ENCODE results near the gene LIPG.
"Not testable (repeated sequence)": the region's sequence is repeated elsewhere in the genome, so short reads cannot be mapped to it uniquely, and the experiment has no call there.

The LIPG gene

GRCh38 chr18:49546278-49546677, 15.6 kb upstream of the LIPG start:
- DNase-seq (ENCODE audit: low read depth in 2 of 2, low spot score in 1 of 2) = no peak

GRCh38 chr18:49546719-49547273, 15.1 kb upstream of the LIPG start:
- no peak for DNase-seq (ENCODE audit: low read depth in 2 of 2, low spot score in 1 of 2)

DNA sequence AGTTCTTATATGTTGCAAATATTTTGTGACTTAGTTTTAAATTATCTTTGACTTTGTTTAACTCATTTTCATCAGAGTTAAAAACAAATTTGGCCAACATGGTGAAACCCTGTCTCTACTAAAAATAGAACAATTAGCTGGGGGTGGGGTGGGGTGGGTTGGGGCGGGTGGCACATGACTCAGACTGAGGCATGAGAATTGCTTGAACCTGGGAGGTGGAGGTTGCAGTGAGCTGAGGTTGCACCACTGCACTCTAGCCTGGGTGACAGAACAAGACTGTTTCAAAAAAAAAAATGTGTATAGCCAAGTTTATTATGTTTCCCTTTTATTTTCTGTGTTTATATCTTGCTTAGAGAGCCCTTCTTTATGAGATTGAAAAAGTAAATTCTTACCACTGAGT, 14.2 kb upstream of the LIPG start:
- DNase-seq (ENCODE audit: low read depth in 2 of 2, low spot score in 1 of 2) = no peak

GRCh38 chr18:49548229-49548636, 13.6 kb upstream of the LIPG start:
- DNase-seq (ENCODE audit: low read depth in 2 of 2, low spot score in 1 of 2) = no peak

DNA sequence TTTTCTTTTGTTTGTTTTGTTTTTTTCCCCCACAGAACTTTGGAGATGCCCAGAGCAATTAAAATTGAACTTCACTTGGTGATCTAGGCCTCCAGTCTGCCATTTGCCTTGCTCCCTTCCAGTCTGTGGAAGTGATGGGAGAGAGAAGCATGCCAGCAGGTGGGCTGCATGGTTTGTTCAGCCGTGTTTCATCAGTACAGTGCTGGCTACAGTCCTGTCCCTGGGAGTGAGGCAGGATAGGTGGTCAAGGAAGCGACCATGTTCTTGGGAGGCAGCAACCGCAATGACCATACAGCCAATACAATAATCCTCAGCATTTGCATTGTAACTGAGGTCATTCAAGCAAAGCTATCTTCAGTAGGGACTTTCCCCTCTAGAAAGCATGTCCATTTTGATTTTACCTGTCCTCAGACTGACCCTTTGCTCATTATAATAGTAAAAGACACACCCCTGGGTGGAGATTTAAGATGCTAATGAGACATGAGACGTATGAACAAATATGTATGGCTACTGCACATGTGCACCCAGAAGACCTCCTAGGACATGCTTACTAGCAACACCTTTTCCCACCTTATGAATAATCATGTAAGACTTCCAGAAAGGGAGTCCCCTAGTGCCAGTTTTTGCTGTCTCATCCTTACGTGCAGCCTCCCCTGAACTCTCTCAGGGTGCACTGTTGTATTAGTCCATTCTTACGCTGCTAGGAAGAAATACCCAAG, 11.1 kb upstream of the LIPG start:
- DNase-seq (ENCODE audit: low read depth in 2 of 2, low spot score in 1 of 2) = no peak

DNA sequence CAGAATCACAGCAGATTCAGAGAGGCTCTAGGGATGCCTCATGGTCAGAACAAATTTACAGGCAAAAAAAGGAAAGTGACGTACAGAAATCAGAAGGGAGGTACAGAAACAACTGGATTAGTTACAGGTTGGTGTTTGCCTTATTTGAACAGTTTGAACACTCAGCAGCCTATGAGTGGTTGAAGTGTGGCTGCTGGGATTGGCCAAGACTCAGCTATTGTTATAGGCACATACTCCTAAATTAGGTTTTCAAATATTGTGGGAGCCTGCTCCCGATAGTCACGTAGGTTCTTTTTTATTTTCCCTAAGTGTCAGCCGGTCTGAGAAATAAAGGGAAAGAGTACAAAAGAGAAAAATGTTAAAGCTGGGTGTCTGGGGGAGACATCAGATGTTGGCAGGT, 8.9 kb upstream of the LIPG start:
- DNase-seq (ENCODE audit: low read depth in 2 of 2, low spot score in 1 of 2) = no peak

- no peak for DNase-seq (ENCODE audit: low read depth in 2 of 2, low spot score in 1 of 2)
These were observed 6.2 kb upstream of the LIPG start for GRCh38 chr18:49555641-49556040.

DNA sequence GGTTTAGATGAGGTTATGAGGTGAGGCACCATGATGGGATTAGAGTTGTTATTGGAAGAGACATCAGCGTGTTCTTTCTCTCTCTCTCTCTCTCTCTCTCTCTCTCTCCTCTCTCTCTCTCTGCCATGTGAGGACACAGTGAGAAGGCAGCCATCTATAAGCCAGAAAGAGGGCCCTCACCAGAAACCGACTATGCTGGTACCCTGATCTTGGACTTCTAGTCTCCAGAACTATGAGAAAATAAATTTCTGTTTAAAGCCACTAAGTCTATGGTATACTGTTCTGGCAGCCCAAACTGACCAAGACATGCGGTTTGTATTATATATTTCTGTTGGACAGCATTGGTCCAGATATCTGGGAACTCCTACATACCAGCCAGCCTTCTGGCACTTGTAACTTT, 3.5 kb upstream of the LIPG start:
- no peak for DNase-seq (ENCODE audit: low read depth in 2 of 2, low spot score in 1 of 2)

GRCh38 chr18:49559326-49559931, 2.4 kb upstream of the LIPG start:
- not testable (repeated sequence) for DNase-seq (ENCODE audit: low read depth in 2 of 2, low spot score in 1 of 2)

DNA sequence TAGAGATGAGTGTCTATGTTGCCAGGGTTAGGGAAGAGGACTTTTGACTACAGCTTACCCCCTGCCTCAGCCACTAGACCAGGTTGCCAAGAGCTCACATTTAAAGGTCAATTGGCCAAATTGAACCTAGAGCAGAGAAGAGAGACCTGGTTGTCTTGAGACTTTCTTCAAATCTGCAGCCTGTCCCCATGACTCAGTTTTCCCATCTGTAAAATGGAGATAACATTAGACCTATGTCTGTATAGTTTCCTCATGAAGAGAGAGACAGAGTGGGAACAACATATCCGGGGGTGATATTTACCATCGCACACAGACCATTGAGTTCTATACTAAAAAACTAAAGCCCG, 1.6 kb upstream of the LIPG start:
- no peak for DNase-seq (ENCODE audit: low read depth in 2 of 2, low spot score in 1 of 2)

- DNase-seq (ENCODE audit: low read depth in 2 of 2, low spot score in 1 of 2) = no peak
These were observed 1.1 kb upstream of the LIPG start for GRCh38 chr18:49560624-49561288.

DNA sequence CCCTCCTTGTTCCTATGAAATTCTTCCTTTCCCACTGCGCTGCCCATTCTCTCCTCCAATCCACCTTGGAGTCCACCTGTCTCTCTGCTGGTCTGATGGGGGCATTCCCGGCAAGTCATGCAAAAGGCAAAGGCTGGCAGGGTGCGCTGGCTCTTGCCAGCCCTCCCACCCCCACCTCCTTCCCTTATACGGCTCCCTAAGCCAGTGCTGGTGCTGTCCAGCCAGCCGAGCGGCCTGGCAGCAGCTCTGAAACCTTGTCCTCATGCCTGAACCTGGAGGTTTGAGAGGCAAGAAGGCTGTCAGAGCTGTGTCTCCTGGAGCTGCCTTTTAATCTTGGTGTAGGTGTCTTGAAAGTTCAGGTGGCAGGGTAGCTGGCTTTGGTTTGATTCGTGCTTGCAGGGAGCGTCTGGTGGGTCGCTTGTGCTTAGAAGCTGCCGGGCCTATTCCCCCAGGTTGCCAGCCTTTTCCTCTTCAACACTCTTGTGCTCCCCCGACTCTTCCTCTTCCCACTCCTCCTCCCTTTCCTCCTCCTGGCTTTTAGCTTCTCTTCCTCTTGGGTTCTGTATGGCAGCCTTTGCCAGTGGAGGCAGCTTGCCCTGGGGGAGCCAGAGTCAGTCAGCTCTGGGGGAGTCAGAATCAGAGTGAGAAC, 748 bp downstream of the LIPG start:
- no peak for DNase-seq (ENCODE audit: low read depth in 2 of 2, low spot score in 1 of 2)

DNA sequence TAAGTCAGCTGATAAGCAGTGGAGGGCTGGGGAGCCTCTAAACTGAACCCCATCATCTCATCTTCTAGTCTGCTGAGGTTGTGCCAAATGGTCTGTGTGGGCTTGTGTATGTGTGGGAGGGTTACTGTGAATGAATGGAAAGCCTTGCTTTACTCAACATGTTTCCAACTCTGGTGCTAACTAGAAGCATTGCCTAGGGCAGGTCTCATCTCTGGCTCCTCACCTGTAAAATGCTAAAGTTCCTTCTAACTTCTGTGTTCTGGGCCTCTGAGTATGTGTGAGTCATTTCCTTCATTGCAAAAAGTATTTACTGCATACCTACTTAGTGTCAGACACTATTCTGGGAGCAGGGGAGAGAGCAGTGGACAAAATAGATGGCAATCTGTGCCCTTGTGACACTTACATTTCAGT, 1.3 kb downstream of the LIPG start:
- no peak for DNase-seq (ENCODE audit: low read depth in 2 of 2, low spot score in 1 of 2)

DNA sequence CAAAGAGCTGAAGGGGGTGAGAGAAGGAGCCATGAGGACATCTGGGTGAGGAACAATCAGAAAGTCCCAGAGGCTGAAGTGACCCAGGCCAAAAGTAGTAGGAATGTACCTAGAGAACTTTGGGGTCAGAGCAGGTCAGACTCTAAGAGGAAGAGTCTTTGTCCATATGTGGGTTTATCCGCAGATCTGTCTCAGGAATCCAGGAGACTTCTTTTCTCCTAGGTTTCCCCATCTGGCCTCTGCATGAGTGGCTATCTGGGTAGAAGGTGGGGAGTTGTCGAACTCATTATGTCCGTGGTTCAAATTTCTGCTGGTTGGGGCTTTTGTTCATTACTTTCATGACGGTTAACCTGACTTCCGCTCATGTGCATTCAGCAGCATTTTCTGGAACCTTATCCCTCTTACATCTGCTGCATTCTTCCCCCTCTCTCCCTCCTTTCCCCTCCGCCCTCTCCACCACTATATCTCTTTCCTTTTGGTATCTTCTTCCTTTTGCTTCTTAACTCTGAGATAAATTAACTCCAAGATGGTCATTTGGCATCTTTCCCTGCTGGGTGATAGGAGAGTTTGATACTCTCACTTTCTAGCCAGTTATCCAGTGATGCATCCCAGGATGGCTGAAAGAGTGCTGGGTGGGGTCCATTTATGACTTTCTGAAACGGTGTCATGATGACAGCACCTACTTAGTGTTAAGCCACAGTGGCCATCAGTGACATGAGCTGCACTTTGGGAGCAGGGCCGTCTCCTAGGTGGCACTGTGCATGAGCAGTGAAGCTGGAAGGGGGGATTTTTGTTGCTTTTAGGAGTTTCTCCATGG, 2.1 kb downstream of the LIPG start:
- DNase-seq (ENCODE audit: low read depth in 2 of 2, low spot score in 1 of 2) = no peak

DNA sequence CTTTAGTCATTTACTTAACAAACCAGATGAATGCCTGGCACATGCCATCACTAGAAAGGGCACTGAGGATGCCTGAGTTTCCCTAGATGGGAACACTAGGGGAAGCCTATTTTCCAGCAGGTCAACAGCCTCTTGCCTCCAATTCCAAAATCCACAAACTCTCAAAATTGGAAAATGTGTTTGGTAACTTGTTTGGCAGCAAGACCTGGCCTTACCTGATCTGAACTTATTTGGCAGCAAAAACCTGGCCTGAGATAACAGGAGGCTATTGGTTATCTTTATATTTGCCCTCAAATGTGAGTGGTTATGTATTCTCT, 2.6 kb downstream of the LIPG start:
- DNase-seq (ENCODE audit: low read depth in 2 of 2, low spot score in 1 of 2) = no peak

DNA sequence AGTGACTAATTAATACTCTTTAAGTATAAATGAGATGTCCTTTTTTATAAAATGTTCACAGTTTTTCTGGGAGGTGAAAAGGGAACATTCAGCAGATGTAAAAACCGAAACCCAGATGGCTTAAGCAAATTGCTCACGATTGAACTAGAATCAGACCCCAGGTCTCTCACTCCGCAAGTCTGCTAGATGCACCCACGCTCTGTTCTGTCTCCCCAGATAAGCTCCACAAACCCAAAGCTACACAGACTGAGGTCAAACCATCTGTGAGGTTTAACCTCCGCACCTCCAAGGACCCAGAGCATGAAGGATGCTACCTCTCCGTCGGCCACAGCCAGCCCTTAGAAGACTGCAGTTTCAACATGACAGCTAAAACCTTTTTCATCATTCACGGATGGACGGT, 3.2 kb downstream of the LIPG start:
- no peak for DNase-seq (ENCODE audit: low read depth in 2 of 2, low spot score in 1 of 2)

DNA sequence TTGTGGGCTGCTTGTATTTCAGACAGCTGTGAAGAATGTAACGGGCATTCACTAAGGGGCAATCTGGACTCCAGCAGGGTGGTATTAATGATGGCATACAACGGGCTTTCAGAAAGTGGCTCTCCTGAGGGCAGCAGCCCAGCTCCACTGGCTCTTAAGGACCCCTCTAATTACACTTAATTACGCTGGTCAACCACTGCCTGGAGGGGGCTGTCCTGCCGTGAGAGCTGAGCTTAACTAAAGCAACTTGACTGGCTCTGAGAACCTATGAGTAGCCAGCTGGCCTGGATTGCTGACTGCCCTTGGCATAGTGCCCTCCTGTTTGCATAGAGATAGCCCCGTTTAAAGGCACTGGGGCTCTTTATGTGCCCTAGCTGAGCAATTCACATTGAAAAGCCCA, 3.8 kb downstream of the LIPG start:
- DNase-seq (ENCODE audit: low read depth in 2 of 2, low spot score in 1 of 2) = no peak

- DNase-seq (ENCODE audit: low read depth in 2 of 2, low spot score in 1 of 2) = no peak
These were observed 4.4 kb downstream of the LIPG start for GRCh38 chr18:49566217-49566770.

GRCh38 chr18:49566985-49567384, 5.1 kb downstream of the LIPG start:
- DNase-seq (ENCODE audit: low read depth in 2 of 2, low spot score in 1 of 2) = no peak

GRCh38 chr18:49569724-49570123, 7.9 kb downstream of the LIPG start:
- no peak for DNase-seq (ENCODE audit: low read depth in 2 of 2, low spot score in 1 of 2)

DNA sequence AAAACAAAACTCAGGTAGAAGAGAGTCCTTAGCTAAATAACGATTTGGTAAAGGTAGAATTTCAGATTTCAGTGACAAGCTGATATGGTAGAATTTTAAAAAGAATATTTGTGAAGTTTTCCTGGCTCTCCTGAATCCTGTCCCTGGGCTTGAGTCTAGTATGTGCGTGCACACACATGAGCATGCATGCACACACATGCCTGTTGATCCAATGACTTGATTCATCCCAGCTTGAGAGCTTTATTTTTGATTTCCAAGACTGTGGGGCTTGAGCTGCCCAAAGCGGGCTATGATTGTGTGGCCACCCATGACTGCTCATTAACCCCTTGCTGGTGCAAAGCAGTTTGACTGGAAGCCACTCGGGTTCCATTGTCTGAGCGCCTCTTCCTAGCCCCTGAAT, 9.0 kb downstream of the LIPG start:
- DNase-seq (ENCODE audit: low read depth in 2 of 2, low spot score in 1 of 2) = no peak
